ENCODE results near the gene NPLOC4. TPM values are rescaled to one million over a fixed set of nuclear protein-coding genes. Genes with fewer than 3 reads are reported as not detected.

Gene NPLOC4
- total RNA-seq, 4 donors from 2014 or later: 176 to 290 (median 263) TPM

DNA sequence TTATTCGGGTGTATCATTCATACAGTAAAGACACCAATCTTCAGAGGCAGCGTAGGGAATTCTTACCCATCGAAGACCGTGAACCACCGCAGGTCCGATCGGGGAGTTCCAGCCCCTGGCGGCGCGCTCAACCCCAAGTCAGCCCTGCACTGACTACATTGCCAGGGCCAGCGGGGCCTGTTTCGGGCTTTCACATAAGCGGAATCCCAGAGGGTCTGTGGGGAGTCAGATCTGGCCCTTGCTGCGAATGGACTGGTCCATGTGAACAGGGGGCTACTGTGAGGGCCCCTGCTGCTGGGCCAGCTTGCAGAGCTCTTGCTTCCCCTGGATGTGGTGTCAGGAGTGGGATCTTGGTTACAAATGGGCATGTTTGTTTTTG lies 11.8 kb upstream of the NPLOC4 start:
- Histone ChIP-seq H3K27ac (no peak overlapping the region), H3K27me3 (peaks cover 31 to 38% (median 36%) of the 10 kb centered on the region in 3 donors), H3K4me1 (no peaks in the 10 kb centered on the region), H3K9me3 (no peaks in the 10 kb centered on the region), H3K4me3 (no peak overlapping the region), H3K36me3 (no peaks in the 10 kb centered on the region)
- TF ChIP-seq POLR2A (IDR thresholded peaks at IDR 0.05) (no peak), CTCF (IDR thresholded peaks at IDR 0.05 in 4 of 5, conservative IDR thresholded peaks at IDR 0.05 in 1 of 5) (no peak)
- intact Hi-C loops (cut with DNase I; ENCODE audit: low total_unique reads) (no loop called here), in situ Hi-C loops (cut with MboI; ENCODE audit: low sequenced_read_pairs in 4 of 4) (no loop called here)
- DNase-seq: no peak
- no peak for ATAC-seq

GRCh38 chr17:81648013-81648706 lies 11.2 kb upstream of the NPLOC4 start:
- intact Hi-C loops (cut with DNase I; ENCODE audit: low total_unique reads) (no loop called here), in situ Hi-C loops (cut with MboI; ENCODE audit: low sequenced_read_pairs in 4 of 4) (no loop called here)
- H3K27ac ChIP-seq: no peak overlapping the region
- H3K27me3 ChIP-seq: peaks cover 31 to 35% (median 32%) of the 10 kb centered on the region in 3 donors
- H3K4me3 ChIP-seq: no peak overlapping the region
- H3K4me1 ChIP-seq: no peaks in the 10 kb centered on the region
- ATAC-seq (no peak), DNase-seq (no peak)
- no peaks in the 10 kb centered on the region for H3K36me3 ChIP-seq
- H3K9me3 ChIP-seq: no peaks in the 10 kb centered on the region
- no peak for TF ChIP-seq CTCF (IDR thresholded peaks at IDR 0.05 in 4 of 5, conservative IDR thresholded peaks at IDR 0.05 in 1 of 5)
- TF ChIP-seq POLR2A (IDR thresholded peaks at IDR 0.05): no peak

- DNase-seq (no peak), ATAC-seq (no peak)
- in situ Hi-C loops (cut with MboI; ENCODE audit: low sequenced_read_pairs in 4 of 4): no loop called here
- Histone ChIP-seq H3K36me3 (no peaks in the 10 kb centered on the region), H3K27me3 (peaks cover 31 to 34% (median 32%) of the 10 kb centered on the region in 3 donors), H3K4me3 (no peak overlapping the region), H3K9me3 (no peaks in the 10 kb centered on the region), H3K27ac (no peak overlapping the region), H3K4me1 (no peaks in the 10 kb centered on the region)
- TF ChIP-seq CTCF (IDR thresholded peaks at IDR 0.05 in 4 of 5, conservative IDR thresholded peaks at IDR 0.05 in 1 of 5): no peak
- TF ChIP-seq POLR2A (IDR thresholded peaks at IDR 0.05): no peak
- intact Hi-C loops (cut with DNase I; ENCODE audit: low total_unique reads): no loop called here
Measured at GRCh38 chr17:81647640-81648012, 10.7 kb upstream of the NPLOC4 start.

- no peak for DNase-seq
- peaks cover 31 to 34% (median 32%) of the 10 kb centered on the region in 3 donors for H3K27me3 ChIP-seq
- TF ChIP-seq POLR2A (IDR thresholded peaks at IDR 0.05): no peak
- TF ChIP-seq CTCF (IDR thresholded peaks at IDR 0.05 in 4 of 5, conservative IDR thresholded peaks at IDR 0.05 in 1 of 5): no peak
- no peaks in the 10 kb centered on the region for H3K9me3 ChIP-seq
- H3K4me3 ChIP-seq: no peak overlapping the region
- no peaks in the 10 kb centered on the region for H3K4me1 ChIP-seq
- no peaks in the 10 kb centered on the region for H3K36me3 ChIP-seq
- in situ Hi-C loops (cut with MboI; ENCODE audit: low sequenced_read_pairs in 4 of 4) (no loop called here), intact Hi-C loops (cut with DNase I; ENCODE audit: low total_unique reads) (no loop called here)
- no peak for ATAC-seq
- H3K27ac ChIP-seq: no peak overlapping the region
Measured at GRCh38 chr17:81646869-81647600, 10.1 kb upstream of the NPLOC4 start.

Measured in gastrocnemius medialis (tissue), 4 donors.